Loucy (cell line): ENCODE results near the gene KSR2.

Experiments used
- CTCF ChIP-seq: fragments of 200-600 bp; sonication (generic); conservative IDR thresholded peaks from 2 replicates; pipeline ENCODE4 v1.5.1; 2014; ENCODE audit warnings: mild to moderate bottlenecking, antibody characterized with exemption, low read length
- EZH2phosphoT487 ChIP-seq: fragments of 200-600 bp; IDR thresholded peaks from 2 replicates; pipeline ENCODE4 v1.6.1; 2018; ENCODE audit warnings: antibody characterized with exemption, mild to moderate bottlenecking, moderate library complexity, borderline replicate concordance

- TF ChIP-seq CTCF (no peak), EZH2phosphoT487 (no peak)
Observed at GRCh38 chr12:117699118-117699517, 269.7 kb downstream of the KSR2 start.
